IMR-90 (cell line): ENCODE measurements around the gene DCLRE1C. TPM values are rescaled to one million over a fixed set of nuclear protein-coding genes. Genes with fewer than 3 reads are reported as not detected.

Experiments
- ATAC-seq: fragments of 200-7000 bp; cut with Tn5 transposase; 2 replicates; pipeline ENCODE4 v1.9.1; 2020; ENCODE audit warnings: low read depth, mild to moderate bottlenecking, moderate library complexity
- BruUV-seq: library from RNA; stranded (reverse); fragments of 400-500 nt; replicated peaks from 2 replicates; lab custom pipeline; 2021; lab: Mats Ljungman, UMichigan
- CTCF ChIA-PET: fragments of 300-600 bp; formaldehyde crosslinking; extraction: SDS; loops from one replicate; lab custom pipeline; 2021; ENCODE audit warnings: antibody characterized with exemption; lab: Yijun Ruan, JAX
- POLR2A ChIA-PET: fragments of 300-600 bp; sonication (Branson Sonifier 250); formaldehyde crosslinking; loops from one replicate; lab custom pipeline; 2022; ENCODE audit warnings: antibody characterized with exemption; ENCODE audit not compliant: unreplicated experiment; lab: Charles Lee
- DNase-seq: peaks from one replicate; pipeline ENCODE4 v3.0.0; 2013
- H2AFZ ChIP-seq: replicated peaks from 2 replicates; pipeline ENCODE3; 2013; ENCODE audit warnings: low read length, mild to moderate bottlenecking; ENCODE audit not compliant: poor library complexity
- H2AK5ac ChIP-seq: 2 replicates; pipeline ENCODE4 v1.6.1; 2013; ENCODE audit warnings: low read depth, low read length, inconsistent platforms
- H2AK9ac ChIP-seq: replicated peaks from 2 replicates; pipeline ENCODE3; 2013; ENCODE audit warnings: mild to moderate bottlenecking, low read depth, low read length, moderate library complexity; ENCODE audit not compliant: poor library complexity
- H2BK120ac ChIP-seq: 2 replicates; pipeline ENCODE4 v1.6.1; 2013; ENCODE audit warnings: low read depth, low read length, inconsistent platforms
- H2BK15ac ChIP-seq: 3 replicates; pipeline ENCODE4 v1.6.1; 2013; ENCODE audit warnings: low read depth, low read length, inconsistent platforms
- H2BK20ac ChIP-seq: 2 replicates; pipeline ENCODE4 v1.6.1; 2013; ENCODE audit warnings: low read depth, mild to moderate bottlenecking, inconsistent platforms, low read length, moderate library complexity
- H2BK5ac ChIP-seq: 2 replicates; pipeline ENCODE4 v1.6.1; 2013; ENCODE audit warnings: mild to moderate bottlenecking, low read depth, low read length, inconsistent platforms; ENCODE audit not compliant: poor library complexity, severe bottlenecking
- H3K14ac ChIP-seq: replicated peaks from 2 replicates; pipeline ENCODE4 v1.6.1; 2013; ENCODE audit warnings: low read depth, low read length, inconsistent platforms
- H3K18ac ChIP-seq: 2 replicates; pipeline ENCODE4 v1.6.1; 2013; ENCODE audit warnings: low read depth, low read length, control low read depth
- H3K23ac ChIP-seq: 2 replicates; pipeline ENCODE4 v1.6.1; 2013; ENCODE audit warnings: low read depth, low read length, inconsistent platforms
- H3K27ac ChIP-seq: 2 replicates; pipeline ENCODE4 v1.5.1; 2013; ENCODE audit warnings: mild to moderate bottlenecking, control low read depth, low read length; ENCODE audit not compliant: insufficient read depth
- H3K27me3 ChIP-seq: 2 replicates; pipeline ENCODE4 v1.6.1; 2013; ENCODE audit warnings: low read length; ENCODE audit not compliant: control insufficient read depth, insufficient read depth
- H3K36me3 ChIP-seq: 2 replicates; pipeline ENCODE4 v1.6.1; 2013; ENCODE audit warnings: low read length, mixed read lengths; ENCODE audit not compliant: control insufficient read depth, insufficient read depth
- H3K4ac ChIP-seq: 2 replicates; pipeline ENCODE4 v1.6.1; 2013; ENCODE audit warnings: low read depth, low read length, inconsistent platforms
- H3K4me1 ChIP-seq: 2 replicates; pipeline ENCODE4 v1.6.1; 2013; ENCODE audit warnings: low read length, mixed read lengths; ENCODE audit not compliant: control insufficient read depth, insufficient read depth
- H3K4me2 ChIP-seq: 2 replicates; pipeline ENCODE4 v1.6.1; 2013; ENCODE audit warnings: low read depth, mild to moderate bottlenecking, control low read depth, low read length, moderate library complexity
- H3K4me3 ChIP-seq: 2 replicates; pipeline ENCODE4 v1.5.1; 2013; ENCODE audit warnings: low read depth, mild to moderate bottlenecking, control low read depth, low read length, moderate library complexity; ENCODE audit not compliant: insufficient read depth
- H3K56ac ChIP-seq: 2 replicates; pipeline ENCODE4 v1.6.1; 2013; ENCODE audit warnings: low read length, inconsistent platforms; ENCODE audit not compliant: insufficient read depth; ENCODE audit errors: extremely low read depth
- H3K79me1 ChIP-seq, 2 experiments: 2 replicates each; pipeline ENCODE4 v1.6.1; 2013; ENCODE audit warnings: low read length in 2 of 2, inconsistent platforms in 1 of 2, low read depth in 1 of 2
- H3K9ac ChIP-seq: 2 replicates; pipeline ENCODE4 v1.6.1; 2013; ENCODE audit warnings: low read depth, low read length, control low read depth
- H3K9me1 ChIP-seq: 2 replicates; pipeline ENCODE4 v1.6.1; 2013; ENCODE audit warnings: low read length, inconsistent platforms; ENCODE audit not compliant: insufficient read depth
- H3K9me3 ChIP-seq: 2 replicates; pipeline ENCODE4 v1.6.1; 2013; ENCODE audit warnings: low read length; ENCODE audit not compliant: control insufficient read depth, insufficient read depth
- H4K20me1 ChIP-seq: 2 replicates; pipeline ENCODE4 v1.6.1; 2013; ENCODE audit warnings: low read length, inconsistent platforms; ENCODE audit not compliant: insufficient read depth
- H4K5ac ChIP-seq: 2 replicates; pipeline ENCODE4 v1.6.1; 2013; ENCODE audit warnings: mild to moderate bottlenecking, low read depth, low read length, control low read depth
- H4K8ac ChIP-seq, 2 experiments: 2 replicates each; pipeline ENCODE4 v1.6.1; 2013; ENCODE audit warnings: low read depth in 2 of 2, low read length in 2 of 2, control low read depth in 1 of 2, inconsistent platforms in 1 of 2
- H4K91ac ChIP-seq: 2 replicates; pipeline ENCODE4 v1.6.1; 2013; ENCODE audit warnings: low read depth, low read length, inconsistent platforms; ENCODE audit not compliant: insufficient read depth
- BHLHE40 ChIP-seq: fragments of 150-350 bp; IDR thresholded peaks from 2 replicates; pipeline ENCODE4 v1.6.1; 2016; ENCODE audit warnings: mild to moderate bottlenecking, low read depth, low read length
- FOS ChIP-seq: fragments of 150-350 bp; IDR thresholded peaks from 2 replicates; pipeline ENCODE4 v1.6.1; 2016; ENCODE audit warnings: low read depth, low read length
- MAFK ChIP-seq: IDR thresholded peaks from 2 replicates; pipeline ENCODE4 v1.6.1; 2012; ENCODE audit warnings: low read depth, low read length, improper control_type of control experiment
- MAZ ChIP-seq: IDR thresholded peaks from 2 replicates; pipeline ENCODE4 v1.6.1; 2012; ENCODE audit warnings: low read depth, mild to moderate bottlenecking, low read length, improper control_type of control experiment, moderate library complexity, borderline replicate concordance
- MXI1 ChIP-seq: IDR thresholded peaks from 2 replicates; pipeline ENCODE4 v1.6.1; 2012; ENCODE audit warnings: low read depth, mild to moderate bottlenecking, low read length, moderate library complexity, borderline replicate concordance
- RCOR1 ChIP-seq: IDR thresholded peaks from 2 replicates; pipeline ENCODE4 v1.6.1; 2012; ENCODE audit warnings: mild to moderate bottlenecking, low read length, improper control_type of control experiment; ENCODE audit not compliant: insufficient replicate concordance
- RFX5 ChIP-seq: IDR thresholded peaks from 2 replicates; pipeline ENCODE4 v1.8.0; 2012; ENCODE audit warnings: low read depth, mild to moderate bottlenecking, low read length, moderate library complexity
- USF2 ChIP-seq: fragments of 150-350 bp; IDR thresholded peaks from 2 replicates; pipeline ENCODE4 v1.6.1; 2017; ENCODE audit warnings: mild to moderate bottlenecking, antibody characterized with exemption, low read length, low read depth
- WGBS, 2 experiments: methylation state at CpG; one replicate each; pipeline versions ENCODE4 v1.1.5 to v1.1.7; 2013; ENCODE audit warnings: missing lambda C conversion rate in 2 of 2; ENCODE audit not compliant: insufficient read length in 1 of 2; ENCODE audit errors: extremely low coverage in 2 of 2; 5-methylcytosine and 5-hydroxymethylcytosine counted together
- dilution Hi-C: fragments of 300-500 bp; cut with HindIII; formaldehyde crosslinking; loops from one replicate; pipeline ENCODE4 v1.14.3; 2018; ENCODE audit warnings: low sequenced_read_pairs; ENCODE audit not compliant: unreplicated experiment
- in situ Hi-C: fragments of 300-500 bp; cut with MboI; formaldehyde crosslinking; loops from 3 replicates; pipeline ENCODE4 v1.14.3; 2019; ENCODE audit warnings: low sequenced_read_pairs, inconsistent platforms, mixed read lengths
- intact Hi-C: fragments of 100-400 bp; cut with micrococcal nuclease; formaldehyde crosslinking; loops from 2 replicates; pipeline ENCODE4 v1.10.0; 2022
- polyA plus RNA-seq, 3 experiments: library from polyadenylated mRNA; depleted of rRNA; stranded (reverse); fragments of >200 nt; gene quantifications; 2 replicates each; pipeline ENCODE4 v1.2.3, GENCODE V29; 2012; ENCODE audit warnings: low replicate concordance in 1 of 3
- total RNA-seq: library from RNA; depleted of rRNA; stranded (reverse); fragments of >200 nt; gene quantifications from 2 replicates; pipeline ENCODE4 v1.2.3, GENCODE V29; 2012

Gene DCLRE1C
- total and polyA plus RNA-seq, 2 of the 4 experiments (the other 2 are of a cell fraction): 2.9 to 8.1 TPM

GRCh38 chr10:14925268-14925667 lies 28.6 kb downstream of the DCLRE1C start:
- H4K8ac ChIP-seq: no peak overlapping the region
- no peak for TF ChIP-seq MXI1
- no peak for TF ChIP-seq BHLHE40
- TF ChIP-seq USF2: no peak
- no peak for TF ChIP-seq MAZ
- TF ChIP-seq RFX5: no peak
- no peak for TF ChIP-seq RCOR1
- TF ChIP-seq FOS: no peak
- peak; percentile 90 for TF ChIP-seq MAFK
- no peaks in the 10 kb centered on the region for H4K20me1 ChIP-seq
- no peak overlapping the region for H3K9ac ChIP-seq
- H3K36me3 ChIP-seq: peaks cover 38% of the 10 kb centered on the region
- no peak overlapping the region for H3K27ac ChIP-seq
- dilution Hi-C loops: no loop called here
- no peak overlapping the region for H2BK15ac ChIP-seq
- H3K4ac ChIP-seq: no peak overlapping the region
- no peaks in the 10 kb centered on the region for H3K27me3 ChIP-seq
- H3K9me1 ChIP-seq: peaks cover 8% of the 10 kb centered on the region
- H3K4me1 ChIP-seq: no peaks in the 10 kb centered on the region
- no CpG with 5 or more reads among the region's 2 CpGs for WGBS, 2 experiments
- intact Hi-C loops: no loop called here
- CTCF ChIA-PET: no interaction called here
- H4K5ac ChIP-seq: no peak overlapping the region
- H3K4me3 ChIP-seq: no peak overlapping the region
- H3K56ac ChIP-seq: no peak overlapping the region
- H3K18ac ChIP-seq: no peak overlapping the region
- no peak overlapping the region for H2BK120ac ChIP-seq
- no peak overlapping the region for H2BK20ac ChIP-seq
- H2AK9ac ChIP-seq: no peak overlapping the region
- ATAC-seq: no peak
- DNase-seq: no peak
- no peaks in the 10 kb centered on the region for H3K9me3 ChIP-seq
- no peak overlapping the region for H2AK5ac ChIP-seq
- H3K14ac ChIP-seq: no peak overlapping the region
- peaks cover 4 to 7% of the 10 kb centered on the region in 2 experiments; a peak in 1 of 4 replicates for H3K79me1 ChIP-seq
- in situ Hi-C loops: no loop called here
- POLR2A ChIA-PET: no interaction called here
- BruUV-seq: no TSS peak
- H4K91ac ChIP-seq: no peak overlapping the region
- no peak overlapping the region for H2BK5ac ChIP-seq
- H3K4me2 ChIP-seq: no peak overlapping the region
- H3K23ac ChIP-seq: no peak overlapping the region
- H2AFZ ChIP-seq: no peak overlapping the region
